ENCODE measurements around the gene PRRX2. TPM values are rescaled to one million over a fixed set of nuclear protein-coding genes. Genes with fewer than 3 reads are reported as not detected.

The PRRX2 gene
- total and polyA plus RNA-seq, 12 donors, result 0.15 to 14.2 (median 4.0) TPM

DNA sequence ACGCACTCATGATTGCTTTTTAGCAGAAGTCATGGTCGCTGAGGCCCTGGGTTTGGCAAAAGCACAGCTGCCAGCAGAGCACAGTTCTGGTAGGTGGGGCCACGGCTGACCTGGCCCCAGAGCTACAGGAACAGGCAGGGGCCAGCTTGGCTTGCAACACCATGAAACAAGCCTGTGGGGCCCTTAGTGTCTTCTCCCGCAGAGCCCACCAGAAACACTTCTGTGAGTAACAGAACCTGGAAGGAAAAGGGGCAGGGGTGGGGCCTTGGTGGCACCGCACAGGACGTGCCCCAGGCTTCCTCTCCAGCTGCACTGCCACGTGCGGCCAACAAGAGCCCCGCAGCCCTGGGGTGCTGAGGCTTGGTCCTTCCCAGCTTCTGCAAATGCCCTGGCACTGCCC, 28.3 kb upstream of the PRRX2 start:
- peak in 2 of 7 donors; percentile 13 to 35 for DNase-seq
- Histone ChIP-seq H3K9me3 (replicated peaks in 1 of 3) (no peaks in the 10 kb centered on the region), H3K4me3 (no peak overlapping the region), H3K27ac (peak overlapping the region in 1 of 5 donors; percentile 30), H3K27me3 (no peaks in the 10 kb centered on the region), H3K36me3 (replicated peaks in 1 of 2) (peaks cover 0 to 67% of the 10 kb centered on the region in 2 donors), H3K4me1 (replicated peaks in 1 of 2) (peaks cover 18 to 25% of the 10 kb centered on the region in 2 donors)
- intact Hi-C loops (cut with DNase I), result no loop called here
- TF ChIP-seq, protein P1, sequence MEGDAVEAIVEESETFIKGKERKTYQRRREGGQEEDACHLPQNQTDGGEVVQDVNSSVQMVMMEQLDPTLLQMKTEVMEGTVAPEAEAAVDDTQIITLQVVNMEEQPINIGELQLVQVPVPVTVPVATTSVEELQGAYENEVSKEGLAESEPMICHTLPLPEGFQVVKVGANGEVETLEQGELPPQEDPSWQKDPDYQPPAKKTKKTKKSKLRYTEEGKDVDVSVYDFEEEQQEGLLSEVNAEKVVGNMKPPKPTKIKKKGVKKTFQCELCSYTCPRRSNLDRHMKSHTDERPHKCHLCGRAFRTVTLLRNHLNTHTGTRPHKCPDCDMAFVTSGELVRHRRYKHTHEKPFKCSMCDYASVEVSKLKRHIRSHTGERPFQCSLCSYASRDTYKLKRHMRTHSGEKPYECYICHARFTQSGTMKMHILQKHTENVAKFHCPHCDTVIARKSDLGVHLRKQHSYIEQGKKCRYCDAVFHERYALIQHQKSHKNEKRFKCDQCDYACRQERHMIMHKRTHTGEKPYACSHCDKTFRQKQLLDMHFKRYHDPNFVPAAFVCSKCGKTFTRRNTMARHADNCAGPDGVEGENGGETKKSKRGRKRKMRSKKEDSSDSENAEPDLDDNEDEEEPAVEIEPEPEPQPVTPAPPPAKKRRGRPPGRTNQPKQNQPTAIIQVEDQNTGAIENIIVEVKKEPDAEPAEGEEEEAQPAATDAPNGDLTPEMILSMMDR (IDR thresholded peaks at IDR 0.05), result no peak
- TF ChIP-seq POLR2A (IDR thresholded peaks at IDR 0.05), result no peak
- 20 to 60% (median 40%) methylated on average over 1 to 9 of the region's 9 CpGs for WGBS, 4 donors

DNA sequence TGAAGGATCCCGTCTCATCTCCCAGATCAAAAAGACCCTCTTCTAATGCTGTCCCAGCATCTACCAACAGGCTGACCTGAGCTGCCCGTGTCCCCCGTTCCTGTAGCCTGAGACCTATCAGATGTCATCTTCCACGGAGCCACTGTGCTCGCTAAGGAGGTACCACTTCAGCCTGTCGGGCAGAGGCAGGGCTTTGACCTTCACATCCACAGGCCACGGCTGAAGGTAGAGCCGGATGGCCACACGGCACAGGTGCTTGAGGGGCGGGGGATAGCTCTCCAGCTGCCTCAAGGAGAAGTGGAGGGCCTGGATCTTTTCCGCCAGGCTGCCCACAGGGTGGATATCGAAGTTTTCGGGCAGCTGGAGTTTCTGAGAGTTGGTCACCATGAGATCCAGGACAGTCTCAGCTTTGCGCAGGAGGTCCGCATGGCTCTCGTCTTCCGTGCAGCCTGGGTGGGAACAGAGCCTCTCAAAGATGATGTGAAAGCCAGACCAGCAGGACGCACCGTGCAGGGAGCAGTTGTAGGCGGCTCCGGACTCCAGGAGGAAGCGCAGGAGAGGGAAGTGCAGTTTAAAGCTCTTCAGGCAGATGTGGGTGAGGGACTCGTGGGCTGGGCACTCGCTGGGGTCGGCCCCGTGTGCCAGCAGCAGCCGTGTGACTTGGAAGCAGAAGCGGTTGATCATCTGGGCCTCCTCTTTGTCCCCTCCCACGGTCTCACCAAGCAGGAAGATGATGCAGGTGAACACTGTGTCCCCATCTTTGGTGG, 27.6 kb upstream of the PRRX2 start:
- intact Hi-C loops (cut with DNase I), result no loop called here
- H3K27me3 ChIP-seq, result no peaks in the 10 kb centered on the region
- peak in 4 of 7 donors; percentile 11 to 30 (median 24) for DNase-seq
- no peak overlapping the region for H3K27ac ChIP-seq
- no peak for TF ChIP-seq POLR2A (IDR thresholded peaks at IDR 0.05)
- TF ChIP-seq, protein P1 (IDR thresholded peaks at IDR 0.05), result no peak
- peaks cover 18 to 25% of the 10 kb centered on the region in 2 donors for H3K4me1 ChIP-seq (replicated peaks in 1 of 2)
- peaks cover 0 to 65% of the 10 kb centered on the region in 2 donors for H3K36me3 ChIP-seq (replicated peaks in 1 of 2)
- WGBS, 4 donors, result 72 to 75% (median 73%) methylated on average over 11 to 29 of the region's 29 CpGs
- no peak overlapping the region for H3K4me3 ChIP-seq
- no peaks in the 10 kb centered on the region for H3K9me3 ChIP-seq (replicated peaks in 1 of 3)

DNA sequence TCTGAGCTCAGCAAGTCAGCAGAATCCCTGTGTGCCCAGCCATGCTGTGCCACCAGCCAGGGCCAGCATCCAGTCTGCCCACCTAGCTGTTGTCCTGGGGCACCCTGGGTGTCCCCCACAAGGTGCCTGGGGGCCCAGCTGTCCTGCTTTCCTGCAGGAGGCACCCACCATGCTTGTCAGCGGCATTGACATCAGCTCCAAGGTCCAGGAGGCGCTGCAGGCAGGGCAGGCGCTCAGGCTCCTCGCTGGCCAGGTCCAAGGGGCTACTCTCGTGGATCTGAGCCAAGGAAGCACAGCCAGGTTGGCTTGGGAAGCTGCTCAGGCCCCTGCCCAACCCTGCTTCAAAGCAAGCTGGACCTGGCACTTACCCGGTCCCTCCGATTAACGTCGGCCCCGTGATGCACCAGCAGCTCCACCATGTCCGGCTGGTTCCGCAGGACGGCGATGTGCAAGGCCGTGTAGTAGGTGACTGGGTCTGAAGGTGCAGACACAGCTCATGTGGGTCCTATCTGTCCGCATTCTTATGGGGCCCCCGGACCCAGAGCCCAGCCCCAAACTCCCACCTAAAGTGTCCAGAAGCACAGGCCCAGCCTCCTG, 26.3 kb upstream of the PRRX2 start:
- Histone ChIP-seq H3K36me3 (replicated peaks in 1 of 2) (peaks cover 0 to 54% of the 10 kb centered on the region in 2 donors), H3K27me3 (no peaks in the 10 kb centered on the region), H3K4me1 (replicated peaks in 1 of 2) (peaks cover 18 to 25% of the 10 kb centered on the region in 2 donors), H3K9me3 (replicated peaks in 1 of 3) (no peaks in the 10 kb centered on the region), H3K27ac (peak overlapping the region in 2 of 5 donors; percentile 58 to 85), H3K4me3 (no peak overlapping the region)
- peak in 1 of 7 donors; percentile 20 for DNase-seq
- intact Hi-C loops (cut with DNase I), result no loop called here
- no peak for TF ChIP-seq POLR2A (IDR thresholded peaks at IDR 0.05)
- TF ChIP-seq, protein P1 (IDR thresholded peaks at IDR 0.05), result no peak
- 80 to 90% (median 90%) methylated on average over 1 to 17 of the region's 17 CpGs for WGBS, 4 donors

DNA sequence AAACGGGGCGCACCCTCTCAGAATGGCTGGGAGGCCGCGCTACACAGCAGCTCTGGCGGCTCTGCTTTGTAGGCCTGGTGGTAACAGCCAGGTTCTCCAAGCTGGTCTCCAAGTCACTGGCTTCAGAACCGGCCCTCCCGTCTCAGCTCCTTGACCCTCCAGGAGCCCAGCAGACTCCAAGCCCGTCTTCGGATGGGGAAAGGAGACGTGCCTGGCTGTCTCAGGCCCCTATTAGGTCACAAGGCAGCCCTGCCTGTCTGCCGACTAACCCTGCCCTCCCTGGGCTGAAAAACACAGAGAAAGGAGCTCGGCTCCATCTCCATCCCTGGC, 25.7 kb upstream of the PRRX2 start:
- TF ChIP-seq POLR2A (IDR thresholded peaks at IDR 0.05), result no peak
- TF ChIP-seq, protein P1 (IDR thresholded peaks at IDR 0.05), result no peak
- Histone ChIP-seq H3K36me3 (replicated peaks in 1 of 2) (peaks cover 0 to 48% of the 10 kb centered on the region in 2 donors), H3K9me3 (replicated peaks in 1 of 3) (no peaks in the 10 kb centered on the region), H3K4me1 (replicated peaks in 1 of 2) (peaks cover 18 to 25% of the 10 kb centered on the region in 2 donors), H3K27me3 (no peaks in the 10 kb centered on the region), H3K27ac (peak overlapping the region in 3 of 5 donors; percentile 51 to 85 (median 58)), H3K4me3 (no peak overlapping the region)
- WGBS, 4 donors, result 54 to 63% (median 57%) methylated on average over 3 to 12 of the region's 12 CpGs
- no peak for DNase-seq
- intact Hi-C loops (cut with DNase I), result loop anchor here in 1 of 2 donors (5.0 kb wide), 1 partner anchor 143 kb away; no protein-coding TSS in a partner anchor
